GM19397 (cell line): Measurements from ENCODE around the gene CHSY1.
"Not testable (repeated sequence)": the region's sequence is repeated elsewhere in the genome, so short reads cannot be mapped to it uniquely, and the experiment has no call there.

Experiments
- ATAC-seq: cut with Tn5 transposase; IDR thresholded peaks from one replicate; pipeline ENCODE4 v1.9.1; 2021; ENCODE audit warnings: mild to moderate bottlenecking, moderate library complexity; ENCODE audit not compliant: unreplicated experiment

Gene CHSY1

GRCh38 chr15:101138913-101139880 lies 112.7 kb downstream of the CHSY1 start:
- ATAC-seq: peak; percentile 44

GRCh38 chr15:101138086-101138660 lies 113.7 kb downstream of the CHSY1 start:
- no peak for ATAC-seq

GRCh38 chr15:101137312-101137940 lies 114.4 kb downstream of the CHSY1 start:
- no peak for ATAC-seq

- ATAC-seq: no peak
Measured at GRCh38 chr15:101136381-101137268, 115.2 kb downstream of the CHSY1 start.

- peak; percentile 82 for ATAC-seq
Measured at GRCh38 chr15:101135532-101136166, 116.2 kb downstream of the CHSY1 start.

- no peak for ATAC-seq
Measured at GRCh38 chr15:101134780-101135179, 117.1 kb downstream of the CHSY1 start.

GRCh38 chr15:101133751-101134261 lies 118.0 kb downstream of the CHSY1 start:
- no peak for ATAC-seq

GRCh38 chr15:101133181-101133460 lies 118.7 kb downstream of the CHSY1 start:
- ATAC-seq: no peak

GRCh38 chr15:101132390-101133180 lies 119.3 kb downstream of the CHSY1 start:
- ATAC-seq: no peak

GRCh38 chr15:101131489-101132389 lies 120.1 kb downstream of the CHSY1 start:
- no peak for ATAC-seq

- no peak for ATAC-seq
Measured at GRCh38 chr15:101129851-101130380, 121.9 kb downstream of the CHSY1 start.

- ATAC-seq: no peak
Measured at GRCh38 chr15:101128221-101129015, 123.4 kb downstream of the CHSY1 start.

GRCh38 chr15:101127506-101128076 lies 124.3 kb downstream of the CHSY1 start:
- ATAC-seq: peak; percentile 67

- ATAC-seq: peak; percentile 49
Measured at GRCh38 chr15:101126618-101127505, 125.0 kb downstream of the CHSY1 start.

- ATAC-seq: not testable (repeated sequence)
Measured at GRCh38 chr15:101125881-101126428, 125.9 kb downstream of the CHSY1 start.
